GM23338 (cell line): ENCODE measurements around the gene MIEN1. TPM values are rescaled to one million over a fixed set of nuclear protein-coding genes. Genes with fewer than 3 reads are reported as not detected.

Experiments used
- ATAC-seq: fragments of 200-7000 bp; cut with Tn5 transposase; 3 replicates; pipeline ENCODE4 v1.9.1; 2020
- DNase-seq: peaks from one replicate; pipeline ENCODE4 v3.0.0-alpha.2; 2015; ENCODE audit warnings: low spot score
- H2AFZ ChIP-seq: fragments of 200-600 bp; sonication (generic); 2 replicates; pipeline ENCODE4 v1.8.0; 2016; ENCODE audit warnings: antibody characterized with exemption, mild to moderate bottlenecking, moderate library complexity
- H3F3A ChIP-seq: fragments of 200-600 bp; sonication (generic); replicated peaks from 2 replicates; pipeline ENCODE4 v1.8.0; 2017; ENCODE audit warnings: antibody characterized with exemption, mixed run types, low read depth
- H3K27ac ChIP-seq: fragments of 200-600 bp; sonication (generic); 2 replicates; pipeline ENCODE4 v1.6.1; 2016; ENCODE audit warnings: low read depth
- H3K27me3 ChIP-seq: fragments of 200-600 bp; sonication (generic); 2 replicates; pipeline ENCODE4 v1.8.0; 2016; ENCODE audit warnings: mild to moderate bottlenecking, mixed run types, moderate library complexity; ENCODE audit not compliant: insufficient read depth
- H3K36me3 ChIP-seq: fragments of 200-600 bp; sonication (generic); 2 replicates; pipeline ENCODE4 v1.8.0; 2016; ENCODE audit warnings: mild to moderate bottlenecking; ENCODE audit not compliant: insufficient read depth
- H3K4me1 ChIP-seq: fragments of 200-600 bp; sonication (generic); 2 replicates; pipeline ENCODE4 v1.8.0; 2016; ENCODE audit warnings: mild to moderate bottlenecking, moderate library complexity; ENCODE audit not compliant: insufficient read depth
- H3K4me2 ChIP-seq: fragments of 200-600 bp; sonication (generic); 2 replicates; pipeline ENCODE4 v1.7.1; 2017; ENCODE audit warnings: mixed run types
- H3K4me3 ChIP-seq: fragments of 200-600 bp; sonication (generic); 2 replicates; pipeline ENCODE4 v1.6.1; 2016; ENCODE audit warnings: mixed run types
- H3K79me2 ChIP-seq: fragments of 200-600 bp; sonication (generic); replicated peaks from 2 replicates; pipeline ENCODE4 v1.8.0; 2017; ENCODE audit warnings: mild to moderate bottlenecking; ENCODE audit not compliant: insufficient read depth
- H3K9me2 ChIP-seq: fragments of 200-600 bp; sonication (generic); 2 replicates; pipeline ENCODE4 v1.8.0; 2017; ENCODE audit not compliant: insufficient read depth
- H4K20me1 ChIP-seq: fragments of 200-600 bp; sonication (generic); replicated peaks from 2 replicates; pipeline ENCODE4 v1.8.0; 2017; ENCODE audit warnings: mild to moderate bottlenecking; ENCODE audit not compliant: insufficient read depth
- H3K27ac Mint-ChIP-seq: 2 replicates; pipeline ENCODE4 v1.8.0; 2020; ENCODE audit warnings: inconsistent platforms, mild to moderate bottlenecking, moderate library complexity, mixed read lengths
- H3K27me3 Mint-ChIP-seq: 3 replicates; pipeline ENCODE4 v1.8.0; 2022; ENCODE audit warnings: low read depth, mild to moderate bottlenecking, moderate library complexity, mixed read lengths, inconsistent platforms; ENCODE audit not compliant: insufficient read depth, poor library complexity
- H3K36me3 Mint-ChIP-seq: 3 replicates; pipeline ENCODE4 v1.8.0; 2021; ENCODE audit warnings: low read depth, mild to moderate bottlenecking, inconsistent platforms, moderate library complexity, mixed read lengths
- H3K4me1 Mint-ChIP-seq: 3 replicates; pipeline ENCODE4 v1.8.0; 2020; ENCODE audit warnings: mild to moderate bottlenecking, inconsistent platforms, mixed read lengths
- H3K4me3 Mint-ChIP-seq: 3 replicates; pipeline ENCODE4 v1.8.0; 2021; ENCODE audit warnings: moderate library complexity, mild to moderate bottlenecking, inconsistent platforms, mixed read lengths
- H3K9me3 Mint-ChIP-seq: 3 replicates; pipeline ENCODE4 v1.8.0; 2020; ENCODE audit warnings: moderate library complexity, mild to moderate bottlenecking, inconsistent platforms, mixed read lengths
- EZH2 ChIP-seq: fragments of 200-600 bp; sonication (generic); IDR thresholded peaks from one replicate; pipeline ENCODE4 v1.8.0; 2017; ENCODE audit warnings: antibody characterized with exemption, mild to moderate bottlenecking, low read depth; ENCODE audit not compliant: unreplicated experiment
- NANOG ChIP-seq: IDR thresholded peaks from 2 replicates; pipeline ENCODE4 v1.6.1; 2016; ENCODE audit warnings: antibody characterized with exemption, borderline replicate concordance
- STAT1 ChIP-seq: IDR thresholded peaks from one replicate; pipeline ENCODE4 v1.6.1; 2016; ENCODE audit warnings: antibody characterized with exemption; ENCODE audit not compliant: unreplicated experiment
- ZNF114 ChIP-seq: fragments of 250-450 bp; sonication (Bioruptor Pico); IDR thresholded peaks from 2 replicates; pipeline ENCODE4 v1.5.0; 2020; ENCODE audit warnings: mild to moderate bottlenecking, moderate library complexity
- ZNF331 ChIP-seq: fragments of 250-450 bp; sonication (Bioruptor Pico); IDR thresholded peaks from 2 replicates; pipeline ENCODE4 v1.5.0; 2020; ENCODE audit warnings: low read depth, mild to moderate bottlenecking, moderate library complexity
- polyA plus RNA-seq: library from polyadenylated mRNA; unstranded; fragments of >200 nt; fragmentation: Nextera tagmentation; extraction: Ambion mirVana; gene quantifications from 2 replicates; pipeline ENCODE4 v1.2.1, GENCODE V29; 2016
- total RNA-seq: library from RNA; depleted of rRNA; stranded (reverse); fragments of >200 nt; shearing (Covaris generic); gene quantifications from 2 replicates; pipeline ENCODE4 v1.2.3, GENCODE V29; 2014
- TF ChIP-seq, protein P1 (sequence below): IDR thresholded peaks from one replicate; pipeline ENCODE4 v1.6.1; 2018; ENCODE audit warnings: antibody characterized with exemption; ENCODE audit not compliant: unreplicated experiment
- TF ChIP-seq, protein P2 (sequence below), 2 experiments: fragments of 200-600 bp in 1 of 2; sonication (generic) in 1 of 2; conservative IDR thresholded peaks; 2 replicates each; pipeline versions ENCODE4 v1.5.1 to v1.6.1; 2016 to 2017; ENCODE audit warnings: antibody characterized with exemption in 2 of 2, low read depth in 2 of 2, mild to moderate bottlenecking in 2 of 2, moderate library complexity in 1 of 2
- TF ChIP-seq, protein P3 (sequence below): fragments of 250-450 bp; sonication (Bioruptor Pico); IDR thresholded peaks from 2 replicates; pipeline ENCODE4 v1.5.0; 2020; ENCODE audit warnings: mild to moderate bottlenecking, moderate library complexity

Gene MIEN1
- total and polyA plus RNA-seq, 2 experiments from 2014 or later: 37.1 to 91.8 TPM

DNA sequence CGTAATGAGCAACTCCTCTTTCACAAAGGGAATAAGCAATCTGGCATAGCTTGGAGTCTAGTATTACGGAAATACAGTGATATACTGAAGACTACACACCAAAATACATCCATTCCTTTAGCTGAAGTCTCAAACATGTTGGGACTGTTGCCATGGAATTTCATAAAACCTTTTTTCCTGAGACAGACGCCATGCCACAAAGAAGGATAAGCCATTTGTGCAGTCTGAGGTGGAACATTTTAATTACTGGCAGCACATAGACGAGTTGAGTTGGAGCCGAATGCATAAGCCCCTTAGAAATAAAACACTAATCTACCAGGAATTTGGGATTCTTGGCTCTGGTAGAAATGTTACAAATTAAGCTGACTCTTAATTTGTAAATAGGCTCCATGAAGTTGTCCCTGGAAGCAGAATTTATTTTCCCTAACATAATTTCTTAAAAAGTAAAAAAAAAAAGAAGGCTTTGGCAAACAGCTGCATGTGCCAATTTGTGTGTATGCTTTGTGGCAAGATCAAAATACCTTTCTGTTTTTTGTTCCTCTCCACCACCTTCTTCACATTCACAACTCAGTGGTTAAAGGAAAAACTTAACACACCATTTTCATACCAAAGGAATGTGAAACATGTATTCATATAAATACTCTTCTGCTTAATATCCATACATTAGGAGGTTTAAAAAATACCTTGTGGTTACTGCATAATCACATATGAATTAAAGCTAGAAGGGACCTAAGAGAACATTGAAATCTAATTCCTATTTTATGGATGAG lies 32.9 kb upstream of the MIEN1 start (continued):
- TF ChIP-seq, protein P1, sequence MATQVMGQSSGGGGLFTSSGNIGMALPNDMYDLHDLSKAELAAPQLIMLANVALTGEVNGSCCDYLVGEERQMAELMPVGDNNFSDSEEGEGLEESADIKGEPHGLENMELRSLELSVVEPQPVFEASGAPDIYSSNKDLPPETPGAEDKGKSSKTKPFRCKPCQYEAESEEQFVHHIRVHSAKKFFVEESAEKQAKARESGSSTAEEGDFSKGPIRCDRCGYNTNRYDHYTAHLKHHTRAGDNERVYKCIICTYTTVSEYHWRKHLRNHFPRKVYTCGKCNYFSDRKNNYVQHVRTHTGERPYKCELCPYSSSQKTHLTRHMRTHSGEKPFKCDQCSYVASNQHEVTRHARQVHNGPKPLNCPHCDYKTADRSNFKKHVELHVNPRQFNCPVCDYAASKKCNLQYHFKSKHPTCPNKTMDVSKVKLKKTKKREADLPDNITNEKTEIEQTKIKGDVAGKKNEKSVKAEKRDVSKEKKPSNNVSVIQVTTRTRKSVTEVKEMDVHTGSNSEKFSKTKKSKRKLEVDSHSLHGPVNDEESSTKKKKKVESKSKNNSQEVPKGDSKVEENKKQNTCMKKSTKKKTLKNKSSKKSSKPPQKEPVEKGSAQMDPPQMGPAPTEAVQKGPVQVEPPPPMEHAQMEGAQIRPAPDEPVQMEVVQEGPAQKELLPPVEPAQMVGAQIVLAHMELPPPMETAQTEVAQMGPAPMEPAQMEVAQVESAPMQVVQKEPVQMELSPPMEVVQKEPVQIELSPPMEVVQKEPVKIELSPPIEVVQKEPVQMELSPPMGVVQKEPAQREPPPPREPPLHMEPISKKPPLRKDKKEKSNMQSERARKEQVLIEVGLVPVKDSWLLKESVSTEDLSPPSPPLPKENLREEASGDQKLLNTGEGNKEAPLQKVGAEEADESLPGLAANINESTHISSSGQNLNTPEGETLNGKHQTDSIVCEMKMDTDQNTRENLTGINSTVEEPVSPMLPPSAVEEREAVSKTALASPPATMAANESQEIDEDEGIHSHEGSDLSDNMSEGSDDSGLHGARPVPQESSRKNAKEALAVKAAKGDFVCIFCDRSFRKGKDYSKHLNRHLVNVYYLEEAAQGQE: no peak
- TF ChIP-seq NANOG (no peak), ZNF114 (no peak), STAT1 (no peak), ZNF331 (CRISPR knock-in tag) (no peak)
- TF ChIP-seq, protein P2, sequence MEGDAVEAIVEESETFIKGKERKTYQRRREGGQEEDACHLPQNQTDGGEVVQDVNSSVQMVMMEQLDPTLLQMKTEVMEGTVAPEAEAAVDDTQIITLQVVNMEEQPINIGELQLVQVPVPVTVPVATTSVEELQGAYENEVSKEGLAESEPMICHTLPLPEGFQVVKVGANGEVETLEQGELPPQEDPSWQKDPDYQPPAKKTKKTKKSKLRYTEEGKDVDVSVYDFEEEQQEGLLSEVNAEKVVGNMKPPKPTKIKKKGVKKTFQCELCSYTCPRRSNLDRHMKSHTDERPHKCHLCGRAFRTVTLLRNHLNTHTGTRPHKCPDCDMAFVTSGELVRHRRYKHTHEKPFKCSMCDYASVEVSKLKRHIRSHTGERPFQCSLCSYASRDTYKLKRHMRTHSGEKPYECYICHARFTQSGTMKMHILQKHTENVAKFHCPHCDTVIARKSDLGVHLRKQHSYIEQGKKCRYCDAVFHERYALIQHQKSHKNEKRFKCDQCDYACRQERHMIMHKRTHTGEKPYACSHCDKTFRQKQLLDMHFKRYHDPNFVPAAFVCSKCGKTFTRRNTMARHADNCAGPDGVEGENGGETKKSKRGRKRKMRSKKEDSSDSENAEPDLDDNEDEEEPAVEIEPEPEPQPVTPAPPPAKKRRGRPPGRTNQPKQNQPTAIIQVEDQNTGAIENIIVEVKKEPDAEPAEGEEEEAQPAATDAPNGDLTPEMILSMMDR (conservative IDR thresholded peaks at IDR 0.05; ENCODE audit: low read depth in 2 of 2): no peak

DNA sequence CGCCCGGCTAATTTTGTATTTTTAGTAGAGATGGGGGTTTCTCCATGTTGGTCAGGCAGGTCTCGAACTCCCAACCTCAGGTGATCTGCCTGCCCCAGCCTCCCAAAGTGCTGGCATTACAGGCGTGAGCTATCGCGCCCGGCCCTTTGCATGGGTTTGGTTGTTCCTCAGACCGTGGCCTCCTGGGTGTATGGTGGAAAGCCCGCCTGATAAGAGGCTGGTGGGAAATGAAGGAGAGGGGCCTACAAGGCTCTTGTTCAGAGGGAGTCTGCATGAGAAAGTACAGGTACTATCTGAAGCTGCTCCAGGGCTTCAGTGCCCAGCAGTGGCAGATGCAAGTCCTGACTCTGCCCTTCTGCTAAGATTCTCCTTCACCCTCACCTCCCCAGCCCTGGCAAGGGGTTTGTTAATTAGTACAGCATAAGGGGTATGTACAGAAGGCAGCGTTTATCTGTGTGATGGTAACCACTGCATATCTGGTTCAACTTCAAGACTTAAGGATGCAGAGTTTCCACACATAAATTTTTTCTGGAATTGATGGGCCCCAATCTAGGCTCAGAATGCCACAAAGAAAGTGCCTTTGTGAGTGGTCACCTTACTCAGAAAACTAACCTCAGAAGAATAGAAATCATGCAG lies 31.6 kb upstream of the MIEN1 start:
- H3K27me3 Mint-ChIP-seq: peaks cover 14% of the 10 kb centered on the region
- no peaks in the 10 kb centered on the region for H3K36me3 Mint-ChIP-seq
- no peak overlapping the region; the same call in none of the 2 replicates for H2AFZ ChIP-seq
- no peak for TF ChIP-seq EZH2
- TF ChIP-seq ZNF114: no peak
- TF ChIP-seq, protein P2 (conservative IDR thresholded peaks at IDR 0.05; ENCODE audit: low read depth in 2 of 2): no peak
- TF ChIP-seq, protein P3, sequence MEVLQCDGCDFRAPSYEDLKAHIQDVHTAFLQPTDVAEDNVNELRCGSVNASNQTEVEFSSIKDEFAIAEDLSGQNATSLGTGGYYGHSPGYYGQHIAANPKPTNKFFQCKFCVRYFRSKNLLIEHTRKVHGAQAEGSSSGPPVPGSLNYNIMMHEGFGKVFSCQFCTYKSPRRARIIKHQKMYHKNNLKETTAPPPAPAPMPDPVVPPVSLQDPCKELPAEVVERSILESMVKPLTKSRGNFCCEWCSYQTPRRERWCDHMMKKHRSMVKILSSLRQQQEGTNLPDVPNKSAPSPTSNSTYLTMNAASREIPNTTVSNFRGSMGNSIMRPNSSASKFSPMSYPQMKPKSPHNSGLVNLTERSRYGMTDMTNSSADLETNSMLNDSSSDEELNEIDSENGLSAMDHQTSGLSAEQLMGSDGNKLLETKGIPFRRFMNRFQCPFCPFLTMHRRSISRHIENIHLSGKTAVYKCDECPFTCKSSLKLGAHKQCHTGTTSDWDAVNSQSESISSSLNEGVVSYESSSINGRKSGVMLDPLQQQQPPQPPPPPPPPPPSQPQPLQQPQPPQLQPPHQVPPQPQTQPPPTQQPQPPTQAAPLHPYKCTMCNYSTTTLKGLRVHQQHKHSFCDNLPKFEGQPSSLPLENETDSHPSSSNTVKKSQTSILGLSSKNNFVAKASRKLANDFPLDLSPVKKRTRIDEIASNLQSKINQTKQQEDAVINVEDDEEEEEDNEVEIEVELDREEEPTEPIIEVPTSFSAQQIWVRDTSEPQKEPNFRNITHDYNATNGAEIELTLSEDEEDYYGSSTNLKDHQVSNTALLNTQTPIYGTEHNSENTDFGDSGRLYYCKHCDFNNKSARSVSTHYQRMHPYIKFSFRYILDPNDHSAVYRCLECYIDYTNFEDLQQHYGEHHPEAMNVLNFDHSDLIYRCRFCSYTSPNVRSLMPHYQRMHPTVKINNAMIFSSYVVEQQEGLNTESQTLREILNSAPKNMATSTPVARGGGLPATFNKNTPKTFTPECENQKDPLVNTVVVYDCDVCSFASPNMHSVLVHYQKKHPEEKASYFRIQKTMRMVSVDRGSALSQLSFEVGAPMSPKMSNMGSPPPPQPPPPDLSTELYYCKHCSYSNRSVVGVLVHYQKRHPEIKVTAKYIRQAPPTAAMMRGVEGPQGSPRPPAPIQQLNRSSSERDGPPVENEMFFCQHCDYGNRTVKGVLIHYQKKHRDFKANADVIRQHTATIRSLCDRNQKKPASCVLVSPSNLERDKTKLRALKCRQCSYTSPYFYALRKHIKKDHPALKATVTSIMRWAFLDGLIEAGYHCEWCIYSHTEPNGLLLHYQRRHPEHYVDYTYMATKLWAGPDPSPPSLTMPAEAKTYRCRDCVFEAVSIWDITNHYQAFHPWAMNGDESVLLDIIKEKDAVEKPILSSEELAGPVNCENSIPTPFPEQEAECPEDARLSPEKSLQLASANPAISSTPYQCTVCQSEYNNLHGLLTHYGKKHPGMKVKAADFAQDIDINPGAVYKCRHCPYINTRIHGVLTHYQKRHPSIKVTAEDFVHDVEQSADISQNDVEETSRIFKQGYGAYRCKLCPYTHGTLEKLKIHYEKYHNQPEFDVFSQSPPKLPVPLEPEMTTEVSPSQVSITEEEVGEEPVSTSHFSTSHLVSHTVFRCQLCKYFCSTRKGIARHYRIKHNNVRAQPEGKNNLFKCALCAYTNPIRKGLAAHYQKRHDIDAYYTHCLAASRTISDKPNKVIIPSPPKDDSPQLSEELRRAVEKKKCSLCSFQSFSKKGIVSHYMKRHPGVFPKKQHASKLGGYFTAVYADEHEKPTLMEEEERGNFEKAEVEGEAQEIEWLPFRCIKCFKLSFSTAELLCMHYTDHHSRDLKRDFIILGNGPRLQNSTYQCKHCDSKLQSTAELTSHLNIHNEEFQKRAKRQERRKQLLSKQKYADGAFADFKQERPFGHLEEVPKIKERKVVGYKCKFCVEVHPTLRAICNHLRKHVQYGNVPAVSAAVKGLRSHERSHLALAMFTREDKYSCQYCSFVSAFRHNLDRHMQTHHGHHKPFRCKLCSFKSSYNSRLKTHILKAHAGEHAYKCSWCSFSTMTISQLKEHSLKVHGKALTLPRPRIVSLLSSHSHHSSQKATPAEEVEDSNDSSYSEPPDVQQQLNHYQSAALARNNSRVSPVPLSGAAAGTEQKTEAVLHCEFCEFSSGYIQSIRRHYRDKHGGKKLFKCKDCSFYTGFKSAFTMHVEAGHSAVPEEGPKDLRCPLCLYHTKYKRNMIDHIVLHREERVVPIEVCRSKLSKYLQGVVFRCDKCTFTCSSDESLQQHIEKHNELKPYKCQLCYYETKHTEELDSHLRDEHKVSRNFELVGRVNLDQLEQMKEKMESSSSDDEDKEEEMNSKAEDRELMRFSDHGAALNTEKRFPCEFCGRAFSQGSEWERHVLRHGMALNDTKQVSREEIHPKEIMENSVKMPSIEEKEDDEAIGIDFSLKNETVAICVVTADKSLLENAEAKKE: no peak
- H4K20me1 ChIP-seq: no peaks in the 10 kb centered on the region; the same call in 1 of the 2 replicates
- H3K9me2 ChIP-seq: no peaks in the 10 kb centered on the region
- H3K4me3 Mint-ChIP-seq: no peak overlapping the region
- H3K4me2 ChIP-seq: no peak overlapping the region
- no peaks in the 10 kb centered on the region for H3K9me3 Mint-ChIP-seq
- ATAC-seq: no peak
- no peak overlapping the region for H3K27ac ChIP-seq
- DNase-seq: no peak
- no peak overlapping the region for H3K27ac Mint-ChIP-seq
- H3F3A ChIP-seq: no peaks in the 10 kb centered on the region
- H3K79me2 ChIP-seq: no peaks in the 10 kb centered on the region
- H3K4me3 ChIP-seq: no peak overlapping the region
- no peaks in the 10 kb centered on the region for H3K36me3 ChIP-seq
- H3K27me3 ChIP-seq: no peaks in the 10 kb centered on the region
- no peaks in the 10 kb centered on the region for H3K4me1 ChIP-seq
- H3K4me1 Mint-ChIP-seq: peaks cover 3% of the 10 kb centered on the region; the same call in 2 of the 3 replicates
